ENCODE measurements around the gene PCK2. TPM values are rescaled to one million over a fixed set of nuclear protein-coding genes. Genes with fewer than 3 reads are reported as not detected.

The PCK2 gene
- polyA plus RNA-seq, 2 of the 4 experiments (the other 2 are of a cell fraction), result 16.9 to 60.2 TPM

GRCh38 chr14:24055971-24056799, 37.9 kb upstream of the PCK2 start (continued):
- TF ChIP-seq PHF8 (IDR thresholded peaks at IDR 0.05; ENCODE audit: borderline replicate concordance, low read depth) (no peak), MAZ (IDR thresholded peaks at IDR 0.05; ENCODE audit: borderline replicate concordance, low read depth, low read length) (no peak), BCL3 (IDR thresholded peaks at IDR 0.05) (no peak), GATA3 (IDR thresholded peaks at IDR 0.05; ENCODE audit: borderline replicate concordance) (no peak), POLR2AphosphoS2 (conservative IDR thresholded peaks at IDR 0.05; ENCODE audit: low read length) (no peak), RNF2 (IDR thresholded peaks at IDR 0.05; ENCODE audit: borderline replicate concordance, low read depth) (no peak), NR3C1 (IDR thresholded peaks at IDR 0.05) (no peak), NFE2L2 (conservative IDR thresholded peaks at IDR 0.05; ENCODE audit: low read length) (no peak)

- POLR2A ChIA-PET, result no interaction called here
- FAIRE-seq (no peak), DNase-seq (ENCODE audit: low read depth in 1 of 2, low spot score in 1 of 2) (no peak), ATAC-seq (no peak)
- TF ChIP-seq ZC3H11A (IDR thresholded peaks at IDR 0.05), result no peak
- no peak for TF ChIP-seq MAX (IDR thresholded peaks at IDR 0.05)
- no peak for TF ChIP-seq EHMT2 (IDR thresholded peaks at IDR 0.05; ENCODE audit: low read depth)
- TF ChIP-seq ZSCAN20 (CRISPR knock-in tag; IDR thresholded peaks at IDR 0.05), result no peak
- peaks cover 5% of the 10 kb centered on the region; the same call in 1 of the 3 replicates for H3K4me1 ChIP-seq
- WGBS (ENCODE audit: missing lambda C conversion rate), result 20% methylated on average over 8 of the region's 8 CpGs
- H3K9me3 ChIP-seq, result no peaks in the 10 kb centered on the region
- no peak overlapping the region for H3K27ac ChIP-seq
- no peak overlapping the region for H3K4me3 ChIP-seq
- CTCF ChIA-PET, result interaction anchor here (0.9 to 15.8 kb wide), 17 partner anchors 10 to 477 kb away, joined by 3 to 405 read pairs (median 5); partner anchors contain the start of genes CPNE6, DHRS4L2, IRF9 and PCK2
- no peak overlapping the region for H3K4me2 ChIP-seq
Observed at GRCh38 chr14:24056800-24057184, 37.3 kb upstream of the PCK2 start.

GRCh38 chr14:24057271-24057670, 36.8 kb upstream of the PCK2 start:
- no peak overlapping the region for H3K4me3 ChIP-seq
- no peaks in the 10 kb centered on the region for H3K9me3 ChIP-seq
- H3K4me2 ChIP-seq, result no peak overlapping the region
- peaks cover 5% of the 10 kb centered on the region; the same call in 1 of the 3 replicates for H3K4me1 ChIP-seq
- ChIA-PET POLR2A (interaction anchor here (1.9 to 2.0 kb wide), 3 partner anchors 24 to 51 kb away, joined by 6 to 14 read pairs (median 13); partner anchors contain the start of gene PCK2), CTCF (interaction anchor here (1.0 to 15.8 kb wide), 19 partner anchors 11 to 478 kb away, joined by 3 to 405 read pairs (median 7); partner anchors contain the start of genes CPNE6, DCAF11, DHRS4L2 and IRF9)
- no peak overlapping the region for H3K27ac ChIP-seq
- DNase-seq (ENCODE audit: low read depth in 1 of 2, low spot score in 1 of 2) (no peak), FAIRE-seq (no peak), ATAC-seq (no peak)
- TF ChIP-seq E2F6 (IDR thresholded peaks at IDR 0.05; ENCODE audit: borderline replicate concordance, low read depth) (no peak), REST (IDR thresholded peaks at IDR 0.05) (no peak), SREBF2 (IDR thresholded peaks at IDR 0.05) (no peak), JUNB (IDR thresholded peaks at IDR 0.05) (no peak), CBX8 (IDR thresholded peaks at IDR 0.05) (no peak), HOXB13 (CRISPR knock-in tag; IDR thresholded peaks at IDR 0.05; ENCODE audit: low read depth) (no peak), ATOH8 (CRISPR knock-in tag; IDR thresholded peaks at IDR 0.05; ENCODE audit: low read depth) (no peak), RFX5 (IDR thresholded peaks at IDR 0.05) (no peak), PHF8 (IDR thresholded peaks at IDR 0.05; ENCODE audit: borderline replicate concordance, low read depth) (no peak), KDM5A (IDR thresholded peaks at IDR 0.05) (no peak), NR3C1 (IDR thresholded peaks at IDR 0.05) (no peak), JUN (IDR thresholded peaks at IDR 0.05) (no peak)
- WGBS (ENCODE audit: missing lambda C conversion rate), result 23% methylated on average over 2 of the region's 2 CpGs

Data from A549 (cell line).